Activated CD8-positive, alpha-beta memory T cell treated with anti-CD3 and anti-CD28 coated beads for 48 hours (primary cell): ENCODE results near the gene LILRA5.
"Not testable (repeated sequence)": the region's sequence is repeated elsewhere in the genome, so short reads cannot be mapped to it uniquely, and the experiment has no call there.

ENCODE experiments used
- DNase-seq, 3 experiments: peaks; one replicate each; pipeline ENCODE4 v3.0.0-alpha.2; 2020; ENCODE audit warnings: low read depth in 2 of 3, low spot score in 2 of 3

Gene LILRA5

GRCh38 chr19:54312436-54313377, at the start of gene LILRA5:
Gene LILRA5 (minus strand): TSS chr19:54313166. CDS start chr19:54313019, 147 bp downstream.
- DNase-seq: no peak

GRCh38 chr19:54361680-54362422, 48.9 kb upstream of the LILRA5 start:
- DNase-seq: not testable (repeated sequence)

- DNase-seq: peak in 1 of 3 experiments; percentile 54
Measured at GRCh38 chr19:54359149-54359820, 46.3 kb upstream of the LILRA5 start.

- no peak for DNase-seq
Measured at GRCh38 chr19:54357381-54357780, 44.4 kb upstream of the LILRA5 start.

- DNase-seq: no peak
Measured at GRCh38 chr19:54356444-54357056, 43.6 kb upstream of the LILRA5 start.

- DNase-seq: no peak
Measured at GRCh38 chr19:54355675-54356074, 42.7 kb upstream of the LILRA5 start.

GRCh38 chr19:54354761-54355160, 41.8 kb upstream of the LILRA5 start:
- DNase-seq: no peak

GRCh38 chr19:54352546-54352945, 39.6 kb upstream of the LILRA5 start:
- no peak for DNase-seq

GRCh38 chr19:54352041-54352440, 39.1 kb upstream of the LILRA5 start:
- no peak for DNase-seq

- DNase-seq: no peak
Measured at GRCh38 chr19:54351474-54351873, 38.5 kb upstream of the LILRA5 start.

GRCh38 chr19:54345938-54346386, 33.0 kb upstream of the LILRA5 start:
- no peak for DNase-seq

GRCh38 chr19:54343868-54344267, 30.9 kb upstream of the LILRA5 start:
- DNase-seq: no peak

GRCh38 chr19:54341295-54341694, 28.3 kb upstream of the LILRA5 start:
- DNase-seq: no peak

- no peak for DNase-seq
Measured at GRCh38 chr19:54339646-54340358, 26.8 kb upstream of the LILRA5 start.

GRCh38 chr19:54338521-54338920, 25.6 kb upstream of the LILRA5 start:
- no peak for DNase-seq

GRCh38 chr19:54337858-54338230, 24.9 kb upstream of the LILRA5 start:
- no peak for DNase-seq

- DNase-seq: no peak
Measured at GRCh38 chr19:54336893-54337857, 24.2 kb upstream of the LILRA5 start.

- DNase-seq: no peak
Measured at GRCh38 chr19:54335979-54336892, 23.3 kb upstream of the LILRA5 start.
